ENCODE data around the gene CTSV.

DNA sequence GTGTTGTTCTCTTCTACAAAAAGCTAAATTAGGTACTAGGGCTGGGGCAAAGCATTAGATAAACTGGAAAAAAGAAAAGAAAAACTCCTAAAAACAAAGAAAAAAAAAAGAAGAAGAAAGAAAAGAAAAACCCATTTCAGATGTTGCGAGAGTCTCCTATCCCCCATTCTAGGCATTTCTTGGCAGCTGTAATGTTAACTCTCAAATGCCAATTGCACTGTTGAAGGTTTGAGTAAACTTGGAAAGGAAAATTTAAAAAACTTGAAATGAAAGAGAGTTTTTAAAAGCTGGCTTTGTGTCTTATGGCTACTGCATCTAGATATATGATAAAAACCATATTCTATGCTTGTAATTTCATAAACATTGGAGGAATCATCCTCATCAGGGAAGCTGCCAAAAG, 34.6 kb upstream of the CTSV start:
- TF ChIP-seq, protein P1, sequence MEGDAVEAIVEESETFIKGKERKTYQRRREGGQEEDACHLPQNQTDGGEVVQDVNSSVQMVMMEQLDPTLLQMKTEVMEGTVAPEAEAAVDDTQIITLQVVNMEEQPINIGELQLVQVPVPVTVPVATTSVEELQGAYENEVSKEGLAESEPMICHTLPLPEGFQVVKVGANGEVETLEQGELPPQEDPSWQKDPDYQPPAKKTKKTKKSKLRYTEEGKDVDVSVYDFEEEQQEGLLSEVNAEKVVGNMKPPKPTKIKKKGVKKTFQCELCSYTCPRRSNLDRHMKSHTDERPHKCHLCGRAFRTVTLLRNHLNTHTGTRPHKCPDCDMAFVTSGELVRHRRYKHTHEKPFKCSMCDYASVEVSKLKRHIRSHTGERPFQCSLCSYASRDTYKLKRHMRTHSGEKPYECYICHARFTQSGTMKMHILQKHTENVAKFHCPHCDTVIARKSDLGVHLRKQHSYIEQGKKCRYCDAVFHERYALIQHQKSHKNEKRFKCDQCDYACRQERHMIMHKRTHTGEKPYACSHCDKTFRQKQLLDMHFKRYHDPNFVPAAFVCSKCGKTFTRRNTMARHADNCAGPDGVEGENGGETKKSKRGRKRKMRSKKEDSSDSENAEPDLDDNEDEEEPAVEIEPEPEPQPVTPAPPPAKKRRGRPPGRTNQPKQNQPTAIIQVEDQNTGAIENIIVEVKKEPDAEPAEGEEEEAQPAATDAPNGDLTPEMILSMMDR (IDR thresholded peaks at IDR 0.05) = no peak
- no peak for TF ChIP-seq POLR2A (IDR thresholded peaks at IDR 0.05)
